Type B pancreatic cell (in vitro differentiated cells): ENCODE measurements around the gene HTR3D. TPM values are rescaled to one million over a fixed set of nuclear protein-coding genes. Genes with fewer than 3 reads are reported as not detected.

Experiments used
- DNase-seq: peaks from one replicate; pipeline ENCODE4 v3.0.0; 2021; ENCODE audit warnings: mixed read lengths; ENCODE audit not compliant: unreplicated experiment; ENCODE audit errors: extremely low spot score
- H3K27ac Mint-ChIP-seq: 2 replicates; pipeline ENCODE4 v1.8.0; 2021; ENCODE audit warnings: mild to moderate bottlenecking, mixed read lengths
- H3K27me3 Mint-ChIP-seq: 2 replicates; pipeline ENCODE4 v1.8.0; 2021; ENCODE audit warnings: mixed read lengths
- H3K36me3 Mint-ChIP-seq: 2 replicates; pipeline ENCODE4 v1.8.0; 2021; ENCODE audit warnings: mixed read lengths
- H3K4me1 Mint-ChIP-seq: one replicate; pipeline ENCODE4 v1.8.0; 2021; ENCODE audit warnings: mixed read lengths; ENCODE audit not compliant: unreplicated experiment
- H3K4me3 Mint-ChIP-seq: 2 replicates; pipeline ENCODE4 v1.8.0; 2021; ENCODE audit warnings: mild to moderate bottlenecking, mixed read lengths
- H3K9me3 Mint-ChIP-seq: 2 replicates; pipeline ENCODE4 v1.8.0; 2021; ENCODE audit warnings: mixed read lengths
- CTCF ChIP-seq: fragments of 200-600 bp; sonication (generic); conservative IDR thresholded peaks from 2 replicates; pipeline ENCODE4 v1.5.0; 2021; ENCODE audit warnings: antibody characterized with exemption, mild to moderate bottlenecking
- long read RNA-seq: library from polyadenylated mRNA; unstranded; transcript quantifications from one replicate; pipeline ENCODE4 v2.0.0, GENCODE V29; 2020
- total RNA-seq: library from RNA; stranded (reverse); gene quantifications from 2 replicates; pipeline ENCODE4 v1.2.1, GENCODE V29; 2021; ENCODE audit warnings: low replicate concordance

Gene HTR3D
- total RNA-seq, result not detected in 2 replicates
- long read RNA-seq, result 0 reads

- Mint-ChIP-seq H3K4me1 (no peaks in the 10 kb centered on the region), H3K27me3 (peaks cover 21% of the 10 kb centered on the region), H3K4me3 (no peak within 1 kb of the TSS), H3K9me3 (no peaks in the 10 kb centered on the region), H3K27ac (no peak within 1 kb of the TSS), H3K36me3 (no peaks in the 10 kb centered on the region)
- no peak for TF ChIP-seq CTCF
- no peak for DNase-seq
These were observed at the start of gene HTR3D for GRCh38 chr3:184031187-184031792. Gene HTR3D, plus strand, starts transcription at chr3:184031742. Its CDS starts 0 bp downstream, at chr3:184031742.

- H3K4me1 Mint-ChIP-seq, result peaks cover 37% of the 10 kb centered on the region
- peaks cover 24% of the 10 kb centered on the region for H3K36me3 Mint-ChIP-seq
- H3K4me3 Mint-ChIP-seq, result no peak overlapping the region
- no peaks in the 10 kb centered on the region for H3K27me3 Mint-ChIP-seq
- no peak for TF ChIP-seq CTCF
- no peaks in the 10 kb centered on the region for H3K9me3 Mint-ChIP-seq
- no peak for DNase-seq
- no peak overlapping the region for H3K27ac Mint-ChIP-seq
These were observed 49.4 kb upstream of the HTR3D start for GRCh38 chr3:183981990-183982644.

- H3K4me3 Mint-ChIP-seq, result no peak overlapping the region
- no peaks in the 10 kb centered on the region for H3K27me3 Mint-ChIP-seq
- no peaks in the 10 kb centered on the region for H3K9me3 Mint-ChIP-seq
- peaks cover 34% of the 10 kb centered on the region for H3K36me3 Mint-ChIP-seq
- no peak for DNase-seq
- H3K4me1 Mint-ChIP-seq, result peaks cover 27% of the 10 kb centered on the region
- no peak for TF ChIP-seq CTCF
- H3K27ac Mint-ChIP-seq, result peak overlapping the region; percentile 71
These were observed 47.3 kb upstream of the HTR3D start for GRCh38 chr3:183984127-183984740.

GRCh38 chr3:183984749-183985729, 46.5 kb upstream of the HTR3D start:
- H3K4me1 Mint-ChIP-seq, result peaks cover 27% of the 10 kb centered on the region
- no peak overlapping the region for H3K4me3 Mint-ChIP-seq
- peaks cover 33% of the 10 kb centered on the region for H3K36me3 Mint-ChIP-seq
- peak overlapping the region; percentile 71 for H3K27ac Mint-ChIP-seq
- H3K27me3 Mint-ChIP-seq, result no peaks in the 10 kb centered on the region
- no peak for TF ChIP-seq CTCF
- no peaks in the 10 kb centered on the region for H3K9me3 Mint-ChIP-seq
- DNase-seq, result no peak

GRCh38 chr3:183987000-183987600, 44.4 kb upstream of the HTR3D start:
- peaks cover 33% of the 10 kb centered on the region for H3K36me3 Mint-ChIP-seq
- no peak for TF ChIP-seq CTCF
- H3K27me3 Mint-ChIP-seq, result no peaks in the 10 kb centered on the region
- DNase-seq, result no peak
- H3K27ac Mint-ChIP-seq, result no peak overlapping the region
- H3K9me3 Mint-ChIP-seq, result no peaks in the 10 kb centered on the region
- no peak overlapping the region for H3K4me3 Mint-ChIP-seq
- peaks cover 34% of the 10 kb centered on the region for H3K4me1 Mint-ChIP-seq
